ENCODE measurements around the gene NCKAP5. TPM values are rescaled to one million over a fixed set of nuclear protein-coding genes. Genes with fewer than 3 reads are reported as not detected.

Gene NCKAP5
- total RNA-seq, 1 experiment from 2014 or later = 6.5 TPM

GRCh38 chr2:133458280-133458679 lies 110.0 kb downstream of the NCKAP5 start:
- DNase-seq (ENCODE audit: low read depth) = peak; percentile 50

DNA sequence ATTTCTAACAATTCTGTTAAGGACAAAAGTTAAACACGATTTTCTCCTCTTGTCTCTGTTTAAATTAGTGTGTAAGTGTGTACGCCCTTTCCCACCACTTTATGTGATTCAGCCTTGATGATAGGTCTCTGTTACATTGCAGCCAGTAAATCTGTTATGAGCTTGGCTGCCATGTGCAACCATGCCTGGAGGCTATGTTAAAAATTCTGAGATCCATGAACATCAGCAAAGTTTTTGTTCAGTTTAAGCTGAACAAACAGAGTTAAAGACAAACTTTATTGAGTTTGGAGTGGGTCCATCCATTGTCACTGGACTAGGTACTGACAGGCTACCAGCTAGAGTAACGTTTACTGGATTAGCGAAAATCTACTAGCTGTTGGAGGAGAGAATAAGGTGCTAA lies 110.4 kb downstream of the NCKAP5 start:
- DNase-seq (ENCODE audit: low read depth) = peak; percentile 64

GRCh38 chr2:133456971-133457370 lies 111.3 kb downstream of the NCKAP5 start:
- DNase-seq (ENCODE audit: low read depth) = no peak

GRCh38 chr2:133456156-133456555 lies 112.1 kb downstream of the NCKAP5 start:
- no peak for DNase-seq (ENCODE audit: low read depth)

- DNase-seq (ENCODE audit: low read depth) = no peak
Measured at GRCh38 chr2:133453032-133453431, 115.2 kb downstream of the NCKAP5 start.

GRCh38 chr2:133452583-133452982 lies 115.7 kb downstream of the NCKAP5 start:
- DNase-seq (ENCODE audit: low read depth) = no peak

GRCh38 chr2:133452146-133452545 lies 116.1 kb downstream of the NCKAP5 start:
- no peak for DNase-seq (ENCODE audit: low read depth)

GRCh38 chr2:133448195-133448594 lies 120.1 kb downstream of the NCKAP5 start:
- no peak for DNase-seq (ENCODE audit: low read depth)

- DNase-seq (ENCODE audit: low read depth) = no peak
Measured at GRCh38 chr2:133447303-133447702, 121.0 kb downstream of the NCKAP5 start.

DNA sequence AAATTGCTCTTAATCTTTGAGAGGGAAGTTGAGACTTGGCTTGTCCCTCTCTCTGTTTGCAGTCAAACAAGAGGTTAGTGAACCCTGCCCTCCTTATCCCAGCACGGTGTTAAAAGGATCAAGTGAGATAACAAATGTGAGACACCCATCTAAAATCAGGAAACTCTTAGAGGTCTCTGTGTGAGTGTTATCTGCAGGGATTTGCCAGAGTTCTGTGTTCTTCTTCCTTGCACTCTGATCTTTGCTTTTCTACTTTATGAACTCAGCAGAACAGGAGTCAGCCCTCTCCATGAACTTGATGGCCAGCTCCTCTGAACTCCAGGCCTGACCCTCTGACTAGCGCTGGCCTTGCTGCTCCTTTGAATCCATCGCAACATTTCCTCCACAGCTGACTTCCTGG lies 123.8 kb downstream of the NCKAP5 start:
- no peak for DNase-seq (ENCODE audit: low read depth)

DNA sequence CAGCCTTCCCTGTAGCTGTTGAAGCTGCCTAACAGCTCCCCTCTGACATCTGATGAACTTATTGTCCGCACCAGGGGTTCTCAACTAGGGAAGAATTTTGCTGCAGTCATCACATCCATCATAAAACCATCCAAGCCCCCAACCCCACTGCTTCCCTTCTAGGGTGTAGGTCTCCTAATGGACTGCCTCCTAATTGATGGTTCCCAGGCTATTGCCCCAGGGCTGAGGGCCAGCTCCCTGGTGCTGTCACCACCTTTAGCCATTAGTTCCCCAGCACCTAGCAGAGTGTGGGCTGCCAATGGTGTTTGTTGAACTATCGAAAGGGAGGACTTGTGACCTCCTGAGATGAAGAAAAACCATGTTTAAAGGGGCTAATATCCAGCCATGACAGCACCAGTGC lies 125.9 kb downstream of the NCKAP5 start:
- no peak for DNase-seq (ENCODE audit: low read depth)

GRCh38 chr2:133439565-133439920 lies 128.7 kb downstream of the NCKAP5 start:
- no peak for DNase-seq (ENCODE audit: low read depth)

GRCh38 chr2:133438848-133439564 lies 129.3 kb downstream of the NCKAP5 start:
- no peak for DNase-seq (ENCODE audit: low read depth)

- no peak for DNase-seq (ENCODE audit: low read depth)
Measured at GRCh38 chr2:133438026-133438425, 130.2 kb downstream of the NCKAP5 start.

DNA sequence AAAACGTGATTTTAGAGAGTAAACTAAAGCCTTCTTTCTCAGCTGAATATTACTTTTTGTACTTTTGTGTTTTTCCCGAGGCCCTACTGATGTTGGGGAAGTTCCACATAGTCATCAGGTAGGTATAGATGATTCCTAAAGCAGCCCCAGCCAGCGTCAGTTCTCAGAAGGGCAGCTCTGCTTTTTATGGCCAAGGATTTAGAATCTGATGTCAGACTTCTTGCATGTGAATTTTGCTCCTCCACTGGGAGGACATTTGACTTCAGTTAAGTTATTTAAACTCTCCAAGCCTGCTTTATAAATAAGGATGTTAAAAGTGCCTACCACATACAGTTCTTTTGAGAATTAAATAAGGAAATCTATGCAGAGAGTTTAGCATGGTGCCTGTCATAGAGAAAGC lies 130.8 kb downstream of the NCKAP5 start:
- no peak for DNase-seq (ENCODE audit: low read depth)

DNA sequence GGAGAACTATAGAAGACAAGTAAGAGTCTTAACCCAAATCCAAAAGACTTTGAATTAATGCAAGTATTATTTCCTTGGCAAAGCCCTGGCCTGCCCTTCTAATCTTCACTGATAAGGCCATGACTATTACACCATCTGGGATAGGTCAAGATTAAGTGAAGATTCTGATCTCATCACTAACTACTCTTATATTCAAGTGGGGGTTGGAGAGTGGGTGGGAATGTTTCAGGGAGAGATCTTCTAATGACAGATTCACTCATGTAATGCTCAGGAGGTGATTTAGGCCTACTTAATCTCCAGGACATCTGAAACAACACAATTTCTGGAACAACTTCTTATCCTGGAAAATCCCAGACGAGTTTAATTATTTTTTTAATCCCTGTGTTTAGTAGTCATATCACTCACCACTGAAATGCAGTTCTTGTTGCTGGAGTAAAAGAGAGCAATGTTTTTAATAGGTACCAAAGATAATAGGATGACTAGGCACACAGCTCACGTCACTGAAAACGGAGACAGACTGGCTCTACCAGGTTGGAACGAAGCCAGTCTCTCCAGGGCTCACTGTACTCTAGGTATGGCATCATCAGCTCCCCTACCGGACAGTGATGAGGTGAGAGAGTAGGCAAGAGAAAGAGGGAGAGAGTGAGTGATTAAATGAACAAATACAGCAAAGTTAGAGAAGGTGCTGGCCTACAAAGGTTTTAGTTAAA lies 133.1 kb downstream of the NCKAP5 start:
- DNase-seq (ENCODE audit: low read depth) = peak; percentile 98

GRCh38 chr2:133433455-133434451 lies 134.5 kb downstream of the NCKAP5 start:
- DNase-seq (ENCODE audit: low read depth) = no peak

DNA sequence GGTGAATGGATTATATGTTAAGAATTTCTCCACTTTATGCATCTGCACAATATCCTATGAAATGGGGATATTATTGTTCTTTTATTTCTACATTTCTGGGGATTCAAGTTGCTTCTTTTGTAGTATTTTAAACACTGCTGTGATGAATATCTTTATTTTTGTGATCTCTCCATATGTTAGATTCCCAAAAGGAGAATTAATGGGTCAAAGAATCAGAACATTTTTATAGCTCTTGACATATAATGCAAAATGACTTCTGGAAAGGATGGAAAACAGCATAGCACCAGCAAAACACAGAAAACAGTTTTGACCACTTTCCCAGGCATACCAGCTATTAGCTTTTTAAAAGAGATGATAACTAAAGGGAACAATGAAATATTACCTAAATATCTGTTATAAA lies 135.5 kb downstream of the NCKAP5 start:
- DNase-seq (ENCODE audit: low read depth) = no peak

DNA sequence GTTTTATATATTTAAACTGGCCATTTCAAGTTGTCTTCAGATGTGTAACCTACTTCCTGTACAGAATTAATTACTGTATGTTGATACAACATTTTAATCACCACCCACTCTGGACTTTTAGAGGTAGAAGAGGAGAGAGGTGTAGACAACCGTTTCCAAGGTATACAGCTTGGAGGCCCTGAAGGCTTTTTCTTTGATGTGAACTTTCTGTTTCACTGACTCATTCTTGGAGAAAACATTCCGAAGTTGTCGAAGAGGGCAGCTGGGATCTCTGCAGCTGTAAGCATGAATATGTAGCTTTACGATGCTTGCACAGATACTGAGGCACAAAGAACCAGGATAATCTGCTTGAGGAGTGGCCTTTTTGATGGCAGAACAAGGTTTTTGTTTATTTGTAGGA lies 137.0 kb downstream of the NCKAP5 start:
- peak; percentile 90 for DNase-seq (ENCODE audit: low read depth)

DNA sequence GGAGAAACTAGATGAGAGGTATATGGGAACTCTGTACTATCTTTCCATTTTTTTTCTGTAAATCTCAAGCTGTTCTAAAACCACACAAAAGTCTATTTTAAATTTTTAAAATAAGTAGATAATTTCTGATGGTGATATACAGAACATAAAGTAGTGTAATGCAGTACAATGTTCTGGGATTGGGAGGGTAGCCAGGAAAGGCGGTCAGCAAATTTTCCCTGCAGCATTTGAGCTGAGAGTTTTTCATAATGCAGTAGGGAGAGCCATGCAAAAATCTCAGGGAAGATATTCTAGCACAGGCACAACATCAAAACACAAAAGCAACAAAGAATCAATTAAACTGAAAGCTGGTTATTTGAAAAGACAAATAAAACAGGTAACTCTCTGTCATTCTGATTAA lies 141.5 kb downstream of the NCKAP5 start:
- no peak for DNase-seq (ENCODE audit: low read depth)

- no peak for DNase-seq (ENCODE audit: low read depth)
Measured at GRCh38 chr2:133425612-133426011, 142.7 kb downstream of the NCKAP5 start.

DNA sequence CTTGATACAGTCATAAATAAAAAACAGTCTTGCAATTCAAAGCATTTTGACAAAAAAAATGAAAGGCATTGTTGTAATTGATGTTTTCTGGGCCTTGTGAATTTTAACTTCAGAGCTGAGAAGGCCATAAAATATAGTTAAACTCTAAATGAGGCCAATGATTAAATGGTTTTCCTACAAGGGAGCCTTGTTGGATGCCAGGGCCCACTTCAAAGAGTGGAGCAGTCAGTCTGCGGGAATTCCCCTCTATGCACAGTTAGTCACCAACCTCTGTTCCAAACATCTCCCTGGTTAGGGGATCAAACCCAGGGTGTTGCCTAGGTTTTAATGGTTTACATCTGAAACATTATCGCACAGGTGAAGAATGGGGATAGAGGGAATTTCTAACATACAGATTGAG lies 143.4 kb downstream of the NCKAP5 start:
- DNase-seq (ENCODE audit: low read depth) = peak; percentile 85

All from M059J (cell line).